GM23248 (cell line): ENCODE results near the gene OR2H2. TPM values are rescaled to one million over a fixed set of nuclear protein-coding genes. Genes with fewer than 3 reads are reported as not detected.

Source experiments
- DNase-seq: peaks from one replicate; pipeline ENCODE4 v3.0.0-alpha.2; 2015
- H2AFZ ChIP-seq: fragments of 200-600 bp; sonication (generic); 2 replicates; pipeline ENCODE4 v1.6.1; 2016; ENCODE audit warnings: antibody characterized with exemption
- H3F3A ChIP-seq: fragments of 200-600 bp; sonication (generic); 2 replicates; pipeline ENCODE4 v1.6.1; 2016; ENCODE audit warnings: mild to moderate bottlenecking, antibody characterized with exemption, mixed run types; ENCODE audit not compliant: insufficient read depth
- H3K27ac ChIP-seq: fragments of 200-600 bp; sonication (generic); 2 replicates; pipeline ENCODE4 v1.5.1; 2016; ENCODE audit warnings: mild to moderate bottlenecking
- H3K27me3 ChIP-seq: fragments of 200-600 bp; sonication (generic); replicated peaks from 2 replicates; pipeline ENCODE4 v1.6.1; 2016; ENCODE audit warnings: mild to moderate bottlenecking; ENCODE audit not compliant: insufficient read depth
- H3K36me3 ChIP-seq: fragments of 200-600 bp; sonication (generic); 2 replicates; pipeline ENCODE4 v1.6.1; 2016; ENCODE audit warnings: low read depth, mild to moderate bottlenecking
- H3K4me1 ChIP-seq: fragments of 200-600 bp; sonication (generic); 2 replicates; pipeline ENCODE4 v1.6.1; 2016; ENCODE audit warnings: mild to moderate bottlenecking; ENCODE audit not compliant: insufficient read depth
- H3K4me2 ChIP-seq: fragments of 200-600 bp; sonication (generic); one replicate; pipeline ENCODE4 v1.6.1; 2016; ENCODE audit warnings: mild to moderate bottlenecking; ENCODE audit not compliant: unreplicated experiment
- H3K4me3 ChIP-seq: fragments of 200-600 bp; sonication (generic); 2 replicates; pipeline ENCODE4 v1.5.1; 2016; ENCODE audit warnings: mild to moderate bottlenecking
- H3K79me2 ChIP-seq: fragments of 200-600 bp; sonication (generic); 2 replicates; pipeline ENCODE4 v1.6.1; 2016; ENCODE audit warnings: mild to moderate bottlenecking; ENCODE audit not compliant: insufficient read depth
- H3K9ac ChIP-seq: fragments of 200-600 bp; sonication (generic); 2 replicates; pipeline ENCODE4 v1.6.1; 2016; ENCODE audit warnings: mild to moderate bottlenecking
- H3K9me2 ChIP-seq: fragments of 200-600 bp; sonication (generic); 2 replicates; pipeline ENCODE4 v1.6.1; 2016; ENCODE audit warnings: mixed run types, mild to moderate bottlenecking, moderate library complexity; ENCODE audit not compliant: insufficient read depth
- H3K9me3 ChIP-seq: fragments of 200-600 bp; sonication (generic); one replicate; pipeline ENCODE4 v1.6.1; 2017; ENCODE audit warnings: low read depth
- H4K20me1 ChIP-seq: fragments of 200-600 bp; sonication (generic); 2 replicates; pipeline ENCODE4 v1.6.0; 2016; ENCODE audit not compliant: insufficient read depth
- EZH2 ChIP-seq: fragments of 200-600 bp; sonication (generic); IDR thresholded peaks from 2 replicates; pipeline ENCODE4 v1.6.1; 2018; ENCODE audit warnings: antibody characterized with exemption, mild to moderate bottlenecking; ENCODE audit not compliant: insufficient read depth, poor library complexity, severe bottlenecking
- EZH2phosphoT487 ChIP-seq: fragments of 200-600 bp; sonication (generic); IDR thresholded peaks from 2 replicates; pipeline ENCODE4 v1.6.1; 2018; ENCODE audit warnings: antibody characterized with exemption, moderate library complexity, mild to moderate bottlenecking, low read depth; ENCODE audit not compliant: insufficient read depth
- WGBS, 2 experiments: methylation state at CpG; one replicate each; pipeline ENCODE4 v1.1.6; 2015 to 2017; ENCODE audit warnings: low lambda C conversion rate in 2 of 2, low coverage in 1 of 2; ENCODE audit errors: missing lambda C conversion rate in 2 of 2; 5-methylcytosine and 5-hydroxymethylcytosine counted together
- in situ Hi-C: fragments of 300-500 bp; cut with MboI; formaldehyde crosslinking; loops from 2 replicates; pipeline ENCODE4 v1.15.0; 2020
- polyA plus RNA-seq: library from polyadenylated mRNA; unstranded; fragments of >200 nt; fragmentation: Nextera tagmentation; extraction: Ambion mirVana; gene quantifications from 2 replicates; pipeline ENCODE4 v1.2.1, GENCODE V29; 2016
- total RNA-seq: library from RNA; depleted of rRNA; stranded (reverse); fragments of >200 nt; shearing (Covaris generic); gene quantifications from 2 replicates; pipeline ENCODE4 v1.2.3, GENCODE V29; 2014

OR2H2 gene
- total and polyA plus RNA-seq, 2 experiments from 2014 or later: not detected

DNA sequence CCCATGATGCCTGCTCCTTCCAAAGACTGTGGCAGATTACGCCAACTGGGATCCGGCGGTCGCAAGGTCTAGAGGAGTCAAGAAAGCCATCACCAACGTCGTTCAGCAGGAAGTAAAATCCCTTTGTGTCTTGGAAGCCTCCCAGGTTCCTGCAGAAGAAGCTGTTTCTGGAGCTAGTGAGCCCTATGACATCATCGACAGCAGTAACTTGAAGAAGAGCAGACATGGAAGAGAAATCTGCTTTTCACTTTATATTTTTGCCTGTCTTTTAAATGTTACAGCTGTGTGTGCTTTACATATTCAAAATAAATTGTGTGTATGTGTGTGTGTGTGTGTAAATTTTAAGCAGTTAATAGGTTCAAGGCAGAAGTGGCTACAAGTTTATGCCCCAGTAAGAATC is 7.4 kb upstream of the OR2H2 start:
- H3K4me1 ChIP-seq: no peaks in the 10 kb centered on the region
- in situ Hi-C loops: loop anchor here (25.0 kb wide), 1 partner anchor 890 kb away; no protein-coding TSS in a partner anchor
- no peaks in the 10 kb centered on the region for H3K9me3 ChIP-seq
- TF ChIP-seq EZH2phosphoT487: no peak
- TF ChIP-seq EZH2: no peak
- no peaks in the 10 kb centered on the region for H3F3A ChIP-seq
- H3K79me2 ChIP-seq: no peaks in the 10 kb centered on the region
- no peaks in the 10 kb centered on the region for H3K36me3 ChIP-seq
- DNase-seq: no peak
- no peak overlapping the region for H3K4me3 ChIP-seq
- H4K20me1 ChIP-seq: no peaks in the 10 kb centered on the region
- 38 to 44% methylated on average over 7 of the region's 7 CpGs for WGBS, 2 experiments
- H3K9ac ChIP-seq: no peak overlapping the region
- H3K9me2 ChIP-seq: no peaks in the 10 kb centered on the region
- no peak overlapping the region for H3K27ac ChIP-seq
- no peaks in the 10 kb centered on the region for H3K27me3 ChIP-seq
- no peak overlapping the region for H2AFZ ChIP-seq
- H3K4me2 ChIP-seq: no peak overlapping the region

DNA sequence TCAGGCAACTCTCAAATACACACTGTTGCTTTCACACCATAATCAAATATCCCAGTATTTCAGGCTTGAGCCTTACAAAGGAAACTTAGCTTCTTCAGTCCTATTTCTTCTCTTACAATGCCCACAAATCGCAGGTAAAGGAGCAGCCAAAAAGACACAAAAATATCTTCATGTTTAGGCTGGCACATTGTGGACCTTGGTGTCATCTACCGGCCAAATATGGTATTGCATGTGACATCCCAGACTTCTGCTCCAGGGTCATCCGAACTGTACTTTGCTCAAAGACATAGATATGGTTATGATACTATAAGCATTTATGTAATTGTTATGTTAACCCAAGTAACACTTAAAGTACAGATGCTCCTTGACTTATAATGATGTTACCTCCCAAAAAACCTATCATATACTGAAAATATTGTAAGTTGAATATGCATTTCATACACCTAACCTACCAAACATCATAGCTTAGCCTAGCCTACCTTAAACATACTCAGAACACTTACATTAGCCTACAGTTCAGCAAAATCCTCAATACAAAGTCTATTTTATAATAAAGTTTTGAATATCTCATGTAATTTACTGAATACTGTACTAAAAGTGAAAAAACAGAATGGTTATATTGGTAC is 4.6 kb downstream of the OR2H2 start:
- H3K4me3 ChIP-seq: no peak overlapping the region
- peak; percentile 58 for DNase-seq
- H3K4me2 ChIP-seq: no peak overlapping the region
- no peaks in the 10 kb centered on the region for H3K9me3 ChIP-seq
- 2 to 4% methylated on average over 3 of the region's 3 CpGs for WGBS, 2 experiments
- no peak overlapping the region for H3K27ac ChIP-seq
- H3F3A ChIP-seq: no peaks in the 10 kb centered on the region
- H3K9ac ChIP-seq: no peak overlapping the region
- H3K9me2 ChIP-seq: no peaks in the 10 kb centered on the region
- no peak overlapping the region for H2AFZ ChIP-seq
- no peaks in the 10 kb centered on the region for H3K4me1 ChIP-seq
- no peaks in the 10 kb centered on the region for H4K20me1 ChIP-seq
- H3K27me3 ChIP-seq: peaks cover 5% of the 10 kb centered on the region; the same call in 1 of the 2 replicates
- TF ChIP-seq EZH2phosphoT487: no peak
- TF ChIP-seq EZH2: no peak
- H3K36me3 ChIP-seq: no peaks in the 10 kb centered on the region
- no peaks in the 10 kb centered on the region for H3K79me2 ChIP-seq
- in situ Hi-C loops: loop anchor here (25.0 kb wide), 1 partner anchor 902 kb away; no protein-coding TSS in a partner anchor

DNA sequence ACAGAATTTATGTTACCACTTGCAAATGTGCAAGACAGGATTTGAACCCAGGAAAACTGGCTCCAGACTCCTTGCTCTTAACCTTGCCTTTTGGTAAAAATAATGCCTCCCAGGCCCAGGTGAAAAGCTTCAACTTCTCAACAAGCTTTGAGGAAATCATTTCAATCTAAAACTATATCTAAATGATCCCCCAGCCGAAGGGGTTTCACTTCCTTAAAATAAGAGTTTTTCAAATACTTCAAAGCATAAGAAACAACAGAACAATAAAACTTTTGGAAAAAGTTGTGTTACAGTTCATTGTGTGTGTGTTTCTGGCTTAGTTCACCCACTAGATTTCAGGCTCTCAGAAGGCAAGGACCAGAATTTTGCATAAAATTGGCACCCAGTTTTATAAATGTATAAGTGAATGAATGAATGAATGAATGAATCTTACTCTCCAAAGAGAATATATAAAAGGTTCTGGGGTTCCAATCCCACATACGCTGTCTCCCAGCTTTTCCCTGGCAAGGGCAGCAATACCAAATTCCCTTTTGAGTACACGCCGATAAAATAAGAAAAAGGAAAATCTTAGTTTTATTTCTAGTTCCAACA is 5.4 kb downstream of the OR2H2 start:
- Histone ChIP-seq H3K9me2 (no peaks in the 10 kb centered on the region), H2AFZ (no peak overlapping the region), H3K9me3 (no peaks in the 10 kb centered on the region), H3K36me3 (no peaks in the 10 kb centered on the region), H3K4me1 (no peaks in the 10 kb centered on the region), H3K27me3 (peaks cover 5% of the 10 kb centered on the region; the same call in 1 of the 2 replicates), H3K27ac (no peak overlapping the region), H3K79me2 (no peaks in the 10 kb centered on the region), H4K20me1 (no peaks in the 10 kb centered on the region), H3K4me2 (no peak overlapping the region), H3F3A (no peaks in the 10 kb centered on the region), H3K4me3 (no peak overlapping the region), H3K9ac (no peak overlapping the region)
- in situ Hi-C loops: loop anchor here (25.0 kb wide), 1 partner anchor 903 kb away; no protein-coding TSS in a partner anchor
- no peak for DNase-seq
- WGBS, 2 experiments: 61 to 69% methylated on average over 4 of the region's 4 CpGs
- TF ChIP-seq EZH2phosphoT487: no peak
- TF ChIP-seq EZH2: no peak

DNA sequence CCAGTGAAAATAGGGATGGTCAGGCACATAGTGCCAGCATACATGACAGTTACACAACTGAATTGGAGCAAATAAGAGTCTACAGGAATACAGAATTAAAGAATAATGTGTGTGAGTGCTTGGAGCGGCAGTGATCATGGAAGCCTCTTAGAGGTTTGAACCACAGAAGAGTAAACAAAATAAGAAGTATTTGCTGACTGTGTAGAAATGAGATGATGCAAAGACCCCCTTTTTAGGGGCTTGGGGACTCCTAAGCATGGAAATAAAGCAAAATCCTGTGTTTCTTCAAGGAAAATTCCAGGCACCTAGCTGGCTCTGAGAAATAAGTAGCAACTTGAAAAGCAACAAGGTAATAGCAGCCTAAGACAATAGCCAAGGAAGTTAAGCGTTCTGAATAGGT is 6.8 kb downstream of the OR2H2 start:
- Histone ChIP-seq H4K20me1 (no peaks in the 10 kb centered on the region), H3K27me3 (0 out of 2 replicates have a peak, but pooled peaks cover 5% of the 10 kb centered on the region), H3F3A (no peaks in the 10 kb centered on the region), H3K9ac (no peak overlapping the region), H2AFZ (no peak overlapping the region), H3K4me3 (no peak overlapping the region), H3K9me2 (no peaks in the 10 kb centered on the region), H3K79me2 (no peaks in the 10 kb centered on the region), H3K4me1 (no peaks in the 10 kb centered on the region), H3K9me3 (no peaks in the 10 kb centered on the region), H3K4me2 (no peak overlapping the region), H3K27ac (no peak overlapping the region), H3K36me3 (no peaks in the 10 kb centered on the region)
- no peak for TF ChIP-seq EZH2phosphoT487
- no peak for TF ChIP-seq EZH2
- in situ Hi-C loops: loop anchor here (25.0 kb wide), 1 partner anchor 904 kb away; no protein-coding TSS in a partner anchor
- 55 to 61% methylated on average over 2 of the region's 2 CpGs for WGBS, 2 experiments
- DNase-seq: no peak
